Activated naive CD4-positive, alpha-beta T cell treated with anti-CD3 and anti-CD28 coated beads, Interleukin-2, amount 50 U/mL, for 24 hours (primary cell): ENCODE data around the gene CTSA.
"Not testable (repeated sequence)": the region's sequence is repeated elsewhere in the genome, so short reads cannot be mapped to it uniquely, and the experiment has no call there.

Experiments
- H3K27ac Mint-ChIP-seq: one replicate; pipeline ENCODE4 v1.8.0; 2021; ENCODE audit warnings: mild to moderate bottlenecking, mixed read lengths
- H3K27me3 Mint-ChIP-seq: one replicate; pipeline ENCODE4 v1.8.0; 2021; ENCODE audit warnings: mixed read lengths
- H3K36me3 Mint-ChIP-seq: one replicate; pipeline ENCODE4 v1.8.0; 2021; ENCODE audit warnings: mixed read lengths
- H3K4me1 Mint-ChIP-seq: one replicate; pipeline ENCODE4 v1.8.0; 2021; ENCODE audit warnings: mixed read lengths
- H3K4me3 Mint-ChIP-seq: one replicate; pipeline ENCODE4 v1.8.0; 2021; ENCODE audit warnings: mild to moderate bottlenecking, mixed read lengths
- H3K9me3 Mint-ChIP-seq: one replicate; pipeline ENCODE4 v1.8.0; 2021; ENCODE audit warnings: mixed read lengths

CTSA gene

DNA sequence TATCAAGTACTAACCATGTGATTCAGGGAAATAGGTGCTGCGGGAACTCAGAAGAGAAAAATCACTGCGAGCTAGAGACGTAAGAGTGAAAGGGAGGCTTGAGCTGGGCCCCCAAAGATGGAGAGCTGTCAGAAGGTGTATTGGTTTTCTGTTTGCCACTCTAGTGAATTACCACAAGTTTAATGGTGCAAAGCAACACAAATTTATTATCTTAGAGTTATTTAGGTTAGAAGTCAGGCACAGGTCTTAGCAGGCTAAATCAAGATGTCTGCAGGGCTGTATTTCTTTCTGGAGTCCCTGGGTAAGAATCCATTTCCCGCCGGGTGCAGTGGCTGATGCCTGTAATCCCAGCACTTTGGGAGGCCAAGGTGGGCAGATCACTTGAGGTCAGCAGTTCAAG lies 31.2 kb upstream of the CTSA start:
- Mint-ChIP-seq H3K9me3 (no peaks in the 10 kb centered on the region), H3K27me3 (no peaks in the 10 kb centered on the region), H3K27ac (no peak overlapping the region), H3K4me3 (no peak overlapping the region), H3K4me1 (peaks cover 41% of the 10 kb centered on the region), H3K36me3 (peaks cover 2% of the 10 kb centered on the region)

- no peak overlapping the region for H3K4me3 Mint-ChIP-seq
- no peaks in the 10 kb centered on the region for H3K27me3 Mint-ChIP-seq
- H3K9me3 Mint-ChIP-seq = no peaks in the 10 kb centered on the region
- H3K27ac Mint-ChIP-seq = no peak overlapping the region
- peaks cover 35% of the 10 kb centered on the region for H3K4me1 Mint-ChIP-seq
- peaks cover 2% of the 10 kb centered on the region for H3K36me3 Mint-ChIP-seq
Measured at GRCh38 chr20:45860560-45861220, 30.4 kb upstream of the CTSA start.

- Mint-ChIP-seq H3K36me3 (peaks cover 2% of the 10 kb centered on the region), H3K9me3 (no peaks in the 10 kb centered on the region), H3K4me3 (no peak overlapping the region), H3K27me3 (no peaks in the 10 kb centered on the region), H3K4me1 (peaks cover 27% of the 10 kb centered on the region), H3K27ac (peak overlapping the region; percentile 7)
Measured at GRCh38 chr20:45861221-45862075, 29.7 kb upstream of the CTSA start.

- H3K27me3 Mint-ChIP-seq = no peaks in the 10 kb centered on the region
- H3K27ac Mint-ChIP-seq = no peak overlapping the region
- H3K4me3 Mint-ChIP-seq = no peak overlapping the region
- H3K9me3 Mint-ChIP-seq = no peaks in the 10 kb centered on the region
- H3K4me1 Mint-ChIP-seq = peaks cover 15% of the 10 kb centered on the region
- peaks cover 2% of the 10 kb centered on the region for H3K36me3 Mint-ChIP-seq
Measured at GRCh38 chr20:45863543-45864470, 27.3 kb upstream of the CTSA start.

DNA sequence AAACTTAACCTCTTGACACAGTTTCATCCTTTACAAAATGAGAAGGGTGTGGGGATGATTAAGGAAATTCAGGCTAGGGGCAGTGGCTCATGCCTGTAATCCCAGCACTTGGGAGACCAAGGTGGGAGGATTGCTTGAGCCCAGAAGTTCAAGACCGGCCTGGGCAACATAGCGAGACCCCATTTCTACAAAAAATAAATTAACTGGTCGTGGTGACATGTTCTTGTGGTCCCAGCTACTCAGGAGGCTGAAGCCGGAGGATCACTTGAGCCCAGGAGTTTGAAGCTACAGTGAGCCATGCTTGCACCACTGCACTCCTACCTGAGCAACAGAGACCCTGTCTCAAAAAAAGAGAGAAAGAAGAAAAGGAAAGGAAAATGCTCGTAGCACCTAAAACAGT lies 24.7 kb upstream of the CTSA start:
- Mint-ChIP-seq H3K27ac (no peak overlapping the region), H3K27me3 (no peaks in the 10 kb centered on the region)

GRCh38 chr20:45867136-45867818 lies 23.9 kb upstream of the CTSA start:
- Mint-ChIP-seq H3K36me3 (peaks cover under 1% of the 10 kb centered on the region), H3K9me3 (no peaks in the 10 kb centered on the region), H3K27me3 (no peaks in the 10 kb centered on the region), H3K4me3 (no peak overlapping the region), H3K27ac (no peak overlapping the region), H3K4me1 (peaks cover 3% of the 10 kb centered on the region)

More for the DNA sequence above, 24.7 kb upstream of the CTSA start:
- H3K9me3 Mint-ChIP-seq = no peaks in the 10 kb centered on the region
- H3K4me3 Mint-ChIP-seq = no peak overlapping the region
- peaks cover 3% of the 10 kb centered on the region for H3K4me1 Mint-ChIP-seq
- H3K36me3 Mint-ChIP-seq = no peaks in the 10 kb centered on the region

GRCh38 chr20:45867819-45868176 lies 23.3 kb upstream of the CTSA start:
- Mint-ChIP-seq H3K36me3 (peaks cover 1% of the 10 kb centered on the region), H3K9me3 (no peaks in the 10 kb centered on the region), H3K27ac (no peak overlapping the region), H3K4me1 (peaks cover 3% of the 10 kb centered on the region), H3K4me3 (no peak overlapping the region), H3K27me3 (no peaks in the 10 kb centered on the region)

DNA sequence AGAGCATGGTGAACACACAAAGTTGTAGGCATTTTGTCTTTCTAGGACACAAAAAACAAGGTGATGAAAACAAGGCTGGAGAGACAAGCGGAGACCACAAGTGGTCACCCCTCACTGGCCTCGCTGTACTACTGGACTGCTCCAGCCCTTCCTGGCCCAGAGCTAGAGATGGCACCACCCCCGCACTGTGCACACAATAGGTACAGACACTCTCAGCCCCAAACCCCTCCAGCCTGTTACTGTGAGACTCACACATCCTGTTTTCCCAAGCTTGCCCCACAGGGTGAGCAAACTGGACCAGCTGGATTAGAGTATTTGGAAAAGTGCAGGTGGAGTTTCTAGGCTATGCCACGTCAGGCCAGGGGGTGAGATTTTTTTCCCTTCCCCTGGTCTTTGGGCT lies 18.5 kb upstream of the CTSA start:
- Mint-ChIP-seq H3K36me3 (peaks cover 3% of the 10 kb centered on the region), H3K9me3 (no peaks in the 10 kb centered on the region), H3K4me1 (no peaks in the 10 kb centered on the region), H3K27ac (no peak overlapping the region), H3K27me3 (no peaks in the 10 kb centered on the region), H3K4me3 (no peak overlapping the region)

GRCh38 chr20:45873409-45874103 lies 17.6 kb upstream of the CTSA start:
- Mint-ChIP-seq H3K27me3 (no peaks in the 10 kb centered on the region), H3K4me1 (no peaks in the 10 kb centered on the region), H3K36me3 (peaks cover 3% of the 10 kb centered on the region), H3K27ac (no peak overlapping the region), H3K4me3 (no peak overlapping the region), H3K9me3 (no peaks in the 10 kb centered on the region)

- not testable (repeated sequence) for H3K27ac Mint-ChIP-seq, H3K4me3 Mint-ChIP-seq, H3K4me1 Mint-ChIP-seq, H3K36me3 Mint-ChIP-seq, H3K27me3 Mint-ChIP-seq, H3K9me3 Mint-ChIP-seq
Measured at GRCh38 chr20:45874104-45874481, 17.0 kb upstream of the CTSA start.

DNA sequence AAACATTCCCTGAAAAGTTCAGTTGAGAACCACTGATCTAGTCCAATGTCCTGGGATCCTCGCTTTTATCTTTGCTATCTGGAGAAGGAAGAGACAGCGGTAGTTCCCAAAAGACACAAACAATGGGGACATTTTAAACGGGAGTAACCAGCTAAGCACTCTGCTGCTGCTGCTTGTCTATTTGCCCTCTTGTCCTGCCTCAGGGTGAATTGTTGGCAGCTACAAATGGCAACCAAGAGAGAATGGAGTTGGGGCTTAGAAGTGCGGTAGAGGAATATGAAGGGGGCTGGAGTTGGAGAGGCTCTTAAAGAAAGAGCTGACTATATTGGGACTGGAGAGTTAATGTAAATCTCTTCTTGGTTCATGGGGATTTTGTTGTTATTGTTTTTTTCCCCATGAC lies 16.6 kb upstream of the CTSA start:
- no peaks in the 10 kb centered on the region for H3K27me3 Mint-ChIP-seq
- no peaks in the 10 kb centered on the region for H3K4me1 Mint-ChIP-seq
- H3K4me3 Mint-ChIP-seq = no peak overlapping the region
- H3K9me3 Mint-ChIP-seq = no peaks in the 10 kb centered on the region
- peaks cover 3% of the 10 kb centered on the region for H3K36me3 Mint-ChIP-seq
- no peak overlapping the region for H3K27ac Mint-ChIP-seq

DNA sequence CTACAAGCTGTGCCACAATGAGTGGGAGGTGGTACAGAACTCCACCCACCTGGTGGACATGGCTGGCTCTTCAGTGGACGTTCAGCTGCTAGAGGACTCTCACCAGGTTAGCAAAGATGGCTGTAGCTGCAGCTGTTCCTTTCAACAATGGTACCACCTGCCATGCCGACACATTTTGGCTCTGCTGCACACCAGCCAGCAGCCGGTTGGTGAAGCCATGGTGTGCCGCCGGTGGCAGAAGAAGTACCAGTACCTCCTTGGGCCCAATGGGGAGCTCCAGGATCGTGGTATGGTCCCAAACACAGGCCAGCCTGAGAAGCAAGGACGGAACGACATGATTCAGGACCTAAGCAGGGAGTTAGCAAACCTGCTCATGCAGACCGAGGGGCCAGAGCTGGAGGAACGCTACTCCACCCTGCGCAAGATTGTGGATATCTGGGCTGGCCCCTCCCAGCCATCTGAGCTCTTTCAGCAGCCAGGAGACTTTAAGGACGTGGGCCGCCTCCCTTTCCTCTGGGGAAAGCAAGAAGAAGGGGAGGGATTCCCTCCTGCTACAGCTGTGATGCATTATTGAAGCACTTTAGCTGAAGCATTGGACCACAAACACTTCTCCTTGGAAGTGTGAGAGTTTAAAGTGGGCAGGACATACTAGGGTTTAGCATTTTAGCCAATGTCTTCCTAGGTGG lies 12.9 kb upstream of the CTSA start:
- Mint-ChIP-seq H3K27me3 (no peaks in the 10 kb centered on the region), H3K27ac (no peak overlapping the region), H3K4me3 (no peak overlapping the region), H3K36me3 (peaks cover 7% of the 10 kb centered on the region), H3K4me1 (peaks cover 23% of the 10 kb centered on the region), H3K9me3 (no peaks in the 10 kb centered on the region)

- Mint-ChIP-seq H3K36me3 (peaks cover 13% of the 10 kb centered on the region), H3K27ac (peak within 1 kb of the TSS; percentile 91), H3K9me3 (no peaks in the 10 kb centered on the region)
Measured at GRCh38 chr20:45880988-45881788, 9.9 kb upstream of the CTSA start, which contains the start of gene ZSWIM1. Gene ZSWIM1 (plus strand): TSS chr20:45881227. CDS start chr20:45882593, 1,366 bp downstream.

More at GRCh38 chr20:45880988-45881788, 9.9 kb upstream of the CTSA start, which contains the start of gene ZSWIM1:
- no peaks in the 10 kb centered on the region for H3K27me3 Mint-ChIP-seq
- H3K4me1 Mint-ChIP-seq = peaks cover 45% of the 10 kb centered on the region
- H3K4me3 Mint-ChIP-seq = peak within 1 kb of the TSS; percentile 91
